HFF-Myc (cell line): Measurements from ENCODE around the gene NT5DC2.

Source experiments
- DNase-seq: peaks from one replicate; pipeline ENCODE4 v3.0.0-alpha.2; 2011; ENCODE audit warnings: low read depth; ENCODE audit errors: extremely low read depth
- H3K4me3 ChIP-seq: replicated peaks from 2 replicates; pipeline ENCODE4 v1.5.1; 2011; ENCODE audit warnings: low read depth, mild to moderate bottlenecking, control low read depth, low read length
- TF ChIP-seq, protein P1 (sequence below): IDR thresholded peaks from 2 replicates; pipeline ENCODE4 v1.5.1; 2012; ENCODE audit warnings: mild to moderate bottlenecking, low read depth, low read length, control low read depth; ENCODE audit errors: missing control alignments

NT5DC2 gene

DNA sequence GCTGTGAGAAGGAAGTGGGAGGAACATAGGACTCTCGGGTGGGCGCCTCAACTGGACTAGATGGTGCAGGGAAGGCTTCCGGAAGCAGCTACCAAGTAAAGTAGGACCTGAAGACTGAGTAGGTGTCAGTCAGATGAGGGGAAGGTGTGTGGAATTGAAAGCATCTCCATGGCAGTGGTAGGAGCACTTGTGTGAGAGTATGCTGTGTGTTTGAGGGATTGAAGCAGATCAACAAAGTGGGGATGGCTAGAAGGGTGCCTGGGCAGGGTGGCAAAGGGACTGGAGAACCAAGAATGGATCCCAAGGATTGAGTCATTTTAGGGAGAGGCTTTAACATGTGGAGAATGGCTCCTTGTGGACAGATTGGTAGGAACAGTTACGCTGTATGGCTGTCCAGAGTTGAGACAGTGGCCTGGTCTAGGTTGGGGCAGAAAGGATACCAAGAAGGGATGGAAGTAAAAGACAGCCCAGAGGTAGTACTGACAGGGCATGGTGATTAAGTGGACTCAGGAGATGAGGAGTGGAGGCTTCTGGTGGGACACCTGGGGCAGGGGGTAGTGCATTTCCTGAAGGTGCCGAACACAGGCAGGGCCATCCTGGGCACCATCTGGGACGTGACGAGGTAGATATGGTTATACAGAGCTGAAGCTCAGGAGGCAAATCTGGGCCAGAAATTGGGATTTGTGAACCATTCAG is 4.2 kb upstream of the NT5DC2 start:
- DNase-seq: no peak
- TF ChIP-seq, protein P1, sequence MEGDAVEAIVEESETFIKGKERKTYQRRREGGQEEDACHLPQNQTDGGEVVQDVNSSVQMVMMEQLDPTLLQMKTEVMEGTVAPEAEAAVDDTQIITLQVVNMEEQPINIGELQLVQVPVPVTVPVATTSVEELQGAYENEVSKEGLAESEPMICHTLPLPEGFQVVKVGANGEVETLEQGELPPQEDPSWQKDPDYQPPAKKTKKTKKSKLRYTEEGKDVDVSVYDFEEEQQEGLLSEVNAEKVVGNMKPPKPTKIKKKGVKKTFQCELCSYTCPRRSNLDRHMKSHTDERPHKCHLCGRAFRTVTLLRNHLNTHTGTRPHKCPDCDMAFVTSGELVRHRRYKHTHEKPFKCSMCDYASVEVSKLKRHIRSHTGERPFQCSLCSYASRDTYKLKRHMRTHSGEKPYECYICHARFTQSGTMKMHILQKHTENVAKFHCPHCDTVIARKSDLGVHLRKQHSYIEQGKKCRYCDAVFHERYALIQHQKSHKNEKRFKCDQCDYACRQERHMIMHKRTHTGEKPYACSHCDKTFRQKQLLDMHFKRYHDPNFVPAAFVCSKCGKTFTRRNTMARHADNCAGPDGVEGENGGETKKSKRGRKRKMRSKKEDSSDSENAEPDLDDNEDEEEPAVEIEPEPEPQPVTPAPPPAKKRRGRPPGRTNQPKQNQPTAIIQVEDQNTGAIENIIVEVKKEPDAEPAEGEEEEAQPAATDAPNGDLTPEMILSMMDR: no peak
- peak overlapping the region; percentile 97 for H3K4me3 ChIP-seq

DNA sequence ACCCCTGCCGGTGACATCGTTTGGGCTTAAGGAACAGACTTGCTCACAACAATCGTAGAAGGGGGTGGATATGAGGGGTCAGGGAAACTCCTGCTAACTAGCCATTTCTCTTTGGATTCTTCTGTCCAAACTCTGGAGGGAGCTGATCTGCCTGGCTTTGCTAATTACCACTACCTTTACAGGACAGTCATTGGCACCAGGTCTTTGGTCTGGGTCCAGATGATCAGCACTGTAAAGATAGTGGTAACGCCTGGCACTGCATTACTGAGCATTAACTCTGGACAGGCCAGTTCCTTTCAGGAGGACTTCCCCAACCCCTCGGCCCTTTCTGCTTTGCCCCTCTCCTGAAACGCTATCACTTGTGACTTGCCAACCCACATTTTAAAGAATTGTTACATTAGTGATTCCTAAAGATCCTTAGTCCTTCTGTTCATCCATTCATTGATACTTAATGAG is 3.5 kb upstream of the NT5DC2 start:
- TF ChIP-seq, protein P1: no peak
- peak overlapping the region; percentile 97 for H3K4me3 ChIP-seq
- no peak for DNase-seq

DNA sequence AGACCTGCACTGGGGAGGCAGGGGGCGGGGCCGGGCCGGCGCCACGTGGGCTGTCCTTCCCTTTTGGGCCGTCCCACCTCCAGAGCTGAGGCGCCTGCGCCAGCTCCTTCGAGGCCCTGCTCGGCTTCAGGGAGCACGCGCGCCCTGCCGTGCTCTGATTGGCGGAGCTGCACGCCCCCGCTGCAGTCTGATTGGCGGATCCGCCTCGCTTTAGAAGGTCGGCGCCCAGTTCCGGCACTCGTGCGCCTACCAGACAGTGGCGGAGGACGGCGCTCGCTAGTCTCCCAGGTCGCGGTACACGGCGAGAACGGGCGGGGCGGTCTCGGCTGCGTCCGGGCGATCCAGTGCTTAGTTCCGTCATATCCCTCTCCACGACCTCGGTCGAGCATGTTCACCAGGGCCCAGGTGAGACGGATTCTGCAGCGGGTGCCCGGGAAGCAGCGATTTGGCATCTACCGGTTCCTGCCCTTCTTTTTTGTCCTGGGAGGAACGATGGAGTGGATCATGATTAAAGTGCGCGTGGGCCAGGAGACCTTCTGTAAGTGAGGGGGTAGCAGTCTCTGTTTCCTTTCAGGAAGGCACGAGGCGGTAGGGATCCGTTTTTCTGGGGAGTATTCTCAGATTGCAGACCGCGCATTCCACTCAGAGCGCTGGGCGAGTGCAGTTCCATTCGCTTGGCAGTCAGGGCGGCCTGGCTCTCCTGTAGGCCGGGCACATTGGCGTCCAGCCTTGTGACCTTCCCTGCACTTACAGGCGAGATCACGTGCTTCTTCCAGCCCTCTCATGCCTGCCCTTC is 2.9 kb upstream of the NT5DC2 start, which contains the start of gene UQCC5:
UQCC5 (plus strand) TSS at position 237 of the 796 bp plus-strand sequence; CDS start at position 388, 151 bp downstream.
- TF ChIP-seq, protein P1: no peak
- DNase-seq: peak; percentile 87
- H3K4me3 ChIP-seq: peak within 1 kb of the TSS; percentile 97

DNA sequence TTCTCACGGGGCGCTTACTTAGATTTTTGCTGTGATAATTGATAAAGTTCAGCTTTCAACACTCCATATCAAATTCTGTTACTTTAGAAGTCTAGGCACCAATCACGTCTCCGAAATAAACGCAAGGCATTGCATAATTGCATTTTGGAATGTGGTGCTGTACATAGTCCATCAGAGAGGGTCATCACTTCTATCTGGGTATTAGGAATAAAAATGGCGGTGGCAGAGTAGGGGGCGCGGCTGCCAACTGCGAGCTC is 2.4 kb upstream of the NT5DC2 start:
- TF ChIP-seq, protein P1: no peak
- DNase-seq: no peak
- no peak overlapping the region; the same call in 1 of the 2 replicates for H3K4me3 ChIP-seq

DNA sequence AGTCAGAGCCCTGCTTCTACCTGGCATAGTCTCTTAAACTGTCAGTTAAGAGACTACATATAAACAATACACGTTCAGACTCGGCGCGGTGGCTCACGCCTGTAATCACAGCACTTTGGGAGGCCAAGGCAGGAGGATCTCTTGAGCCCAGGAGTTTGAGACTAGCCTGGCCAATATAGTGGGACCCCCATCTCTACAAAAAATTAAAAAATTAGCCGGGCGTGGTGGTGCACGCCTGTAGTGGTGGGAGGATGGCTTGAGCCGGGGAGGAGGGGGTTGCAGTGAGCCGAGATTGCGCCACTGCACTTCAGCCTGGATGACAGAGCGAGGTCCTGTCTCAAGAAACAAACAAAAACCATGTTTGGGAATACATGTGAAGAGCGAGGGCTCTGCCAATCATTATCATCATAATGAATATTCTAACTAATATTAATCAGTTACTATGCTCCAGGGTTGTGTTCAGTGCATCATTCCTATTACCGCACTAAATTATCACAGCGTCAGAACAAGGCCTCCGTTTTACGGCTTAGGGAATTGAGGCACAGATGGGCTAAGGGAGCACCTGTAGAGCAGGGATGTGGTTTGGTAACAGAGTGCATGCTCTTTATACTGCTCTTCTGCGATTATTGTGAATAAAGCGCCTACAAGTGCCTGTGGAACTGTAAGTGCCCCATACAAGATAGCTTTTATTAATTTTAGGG is 1.9 kb upstream of the NT5DC2 start:
- TF ChIP-seq, protein P1: no peak
- DNase-seq: no peak
- H3K4me3 ChIP-seq: peak overlapping the region; percentile 53

DNA sequence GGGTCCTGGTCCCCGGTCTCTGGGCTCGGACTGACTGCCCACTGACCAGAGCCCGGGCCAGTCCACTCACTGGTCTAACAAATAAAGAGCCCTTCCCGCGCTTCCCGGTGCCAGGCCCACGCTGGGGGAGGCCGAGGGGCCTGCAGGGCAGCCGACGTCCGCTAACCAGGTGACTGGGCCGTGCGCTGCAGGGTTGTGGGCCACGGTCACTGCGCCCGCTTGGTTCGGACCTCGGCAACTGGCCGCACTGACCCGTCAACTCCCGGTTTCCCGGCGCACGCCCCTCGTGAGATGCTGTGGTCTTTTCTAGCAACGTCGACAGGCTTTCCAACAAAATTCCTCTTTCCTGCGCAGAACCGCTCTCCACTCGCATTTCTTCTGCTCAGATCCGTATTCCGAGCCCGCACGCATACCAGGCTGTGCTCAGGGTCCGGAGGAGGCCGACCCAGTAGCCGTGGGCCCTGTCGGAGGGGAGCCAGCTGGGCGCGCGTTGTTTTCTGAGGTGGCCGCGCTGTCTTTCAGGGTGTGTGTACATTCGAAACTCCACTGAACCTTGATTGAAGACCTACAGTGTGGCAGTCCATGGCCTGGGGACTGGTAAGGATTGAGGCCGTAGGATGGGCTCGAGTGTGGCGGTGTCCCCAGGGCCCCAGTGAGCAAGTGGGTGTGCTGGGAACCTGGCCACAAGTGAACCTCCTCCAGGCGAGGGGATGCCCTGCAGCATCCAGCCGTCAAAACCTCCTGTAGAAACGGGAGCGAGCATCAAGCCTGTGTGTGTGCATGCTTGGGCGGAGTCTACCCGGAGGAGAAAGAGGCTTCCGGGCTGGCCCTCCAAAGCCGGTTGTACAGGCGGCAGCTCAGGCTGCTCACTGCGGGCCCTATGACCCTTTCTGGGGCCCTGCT is 875 bp upstream of the NT5DC2 start:
- TF ChIP-seq, protein P1: no peak
- H3K4me3 ChIP-seq: peak overlapping the region; percentile 53
- DNase-seq: no peak
